Esophagus squamous epithelium (tissue), 5 donors: ENCODE results near the gene JARID2. TPM values are rescaled to one million over a fixed set of nuclear protein-coding genes. Genes with fewer than 3 reads are reported as not detected.

Experiments
- DNase-seq: peaks from one replicate; lab custom pipeline; 2025; lab: John Stamatoyannopoulos, UW
- H3K27ac ChIP-seq, 4 donors: fragments of 200-600 bp; sonication (generic); one replicate each; pipeline ENCODE4 v1.5.1; 2016 to 2019; ENCODE audit warnings: mild to moderate bottlenecking in 1 of 4
- H3K27me3 ChIP-seq, 4 donors: fragments of 200-600 bp; sonication (generic); 1 replicate in 3 of 4; 2 replicates in 1 of 4; pipeline versions ENCODE4 v1.5.1 to v1.6.0; 2017 to 2021; ENCODE audit warnings: antibody characterized with exemption in 1 of 4
- H3K36me3 ChIP-seq, 3 donors: fragments of 200-600 bp; sonication (generic); one replicate each; pipeline ENCODE4 v1.5.1; 2016 to 2019
- H3K4me1 ChIP-seq, 3 donors: fragments of 200-600 bp; sonication (generic); one replicate each; pipeline ENCODE4 v1.5.1; 2017 to 2019
- H3K4me3 ChIP-seq, 4 donors: fragments of 200-600 bp; sonication (generic); 1 replicate in 3 of 4; 2 replicates in 1 of 4; pipeline ENCODE4 v1.5.1; 2016 to 2019; ENCODE audit warnings: mild to moderate bottlenecking in 2 of 4, moderate library complexity in 1 of 4
- H3K9me3 ChIP-seq, 3 donors: fragments of 200-600 bp; sonication (generic); one replicate each; pipeline ENCODE4 v1.5.1; 2016 to 2019
- CTCF ChIP-seq, 6 experiments: fragments of 450-650 bp in 4 of 6; fragments of 200-600 bp in 2 of 6; sonication (generic) in 2 of 6; IDR thresholded peaks; one replicate each; pipeline ENCODE4 v1.5.1; 2016 to 2019; ENCODE audit warnings: antibody characterized with exemption in 6 of 6, mild to moderate bottlenecking in 4 of 6, moderate library complexity in 4 of 6
- POLR2A ChIP-seq, 4 donors: fragments of 450-650 bp; IDR thresholded peaks; one replicate each; pipeline ENCODE4 v1.6.1; 2017; ENCODE audit warnings: antibody characterized with exemption in 4 of 4, mild to moderate bottlenecking in 4 of 4, moderate library complexity in 3 of 4
- WGBS, 2 donors: methylation state at CpG; one replicate each; pipeline ENCODE4 v1.1.5; 2018; 5-methylcytosine and 5-hydroxymethylcytosine counted together
- intact Hi-C: fragments of 100-400 bp; cut with DNase I; formaldehyde crosslinking; loops from one replicate; pipeline ENCODE4 v1.15.0; 2022
- total RNA-seq, 4 donors: library from RNA; depleted of rRNA; stranded (reverse); fragments of >200 nt; gene quantifications; one replicate each; pipeline ENCODE4 v1.1.0, GENCODE V29; 2016
- donor health status: DM: yes; HTN: yes; CAD: no.

JARID2 gene
- total RNA-seq, 4 donors from 2014 or later, result 13.3 to 19.6 (median 16.3) TPM

- TF ChIP-seq CTCF (IDR thresholded peaks at IDR 0.05) (no peak), POLR2A (IDR thresholded peaks at IDR 0.05) (no peak)
- H3K9me3 ChIP-seq, result no peaks in the 10 kb centered on the region
- H3K4me3 ChIP-seq, result no peak overlapping the region
- 76 to 89% methylated on average over 2 of the region's 2 CpGs for WGBS, 2 donors
- H3K4me1 ChIP-seq, result peaks cover 0 to 41% (median 0%) of the 10 kb centered on the region in 3 donors
- DNase-seq, result no peak
- H3K36me3 ChIP-seq, result peaks cover 0 to 51% (median 0%) of the 10 kb centered on the region in 3 donors
- no peaks in the 10 kb centered on the region for H3K27me3 ChIP-seq
- H3K27ac ChIP-seq, result peak overlapping the region in 2 of 4 donors; percentile 43 to 74
- intact Hi-C loops, result no loop called here
Measured at GRCh38 chr6:15474196-15474595, 228.3 kb downstream of the JARID2 start.

DNA sequence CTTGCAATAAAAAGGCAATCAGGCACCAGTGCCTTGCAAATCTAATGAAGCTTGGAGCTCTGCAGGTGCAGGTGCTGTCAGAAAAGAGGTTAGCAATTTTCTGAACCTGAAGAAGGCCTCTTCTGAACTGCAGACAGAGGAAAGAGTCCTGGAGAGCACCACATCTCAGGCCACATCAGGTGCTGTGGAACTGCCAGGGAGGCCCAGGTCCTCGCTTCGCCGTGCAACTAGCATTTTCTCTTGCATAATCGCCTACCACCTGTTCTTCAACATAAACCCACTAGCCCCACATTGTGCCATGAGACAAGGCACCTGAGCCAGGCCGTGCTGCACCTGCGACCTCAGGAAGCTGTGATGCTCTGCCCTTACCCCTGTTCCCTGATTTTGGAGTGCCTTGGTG lies 229.4 kb downstream of the JARID2 start:
- no peak for DNase-seq

GRCh38 chr6:15475872-15476271 lies 230.0 kb downstream of the JARID2 start:
- H3K4me1 ChIP-seq, result peaks cover 0 to 56% (median 9%) of the 10 kb centered on the region in 3 donors
- intact Hi-C loops, result no loop called here
- peak overlapping the region in 2 of 4 donors; percentile 29 to 50 for H3K27ac ChIP-seq
- no peaks in the 10 kb centered on the region for H3K27me3 ChIP-seq
- no peak for TF ChIP-seq CTCF (IDR thresholded peaks at IDR 0.05)
- TF ChIP-seq POLR2A (IDR thresholded peaks at IDR 0.05), result no peak
- H3K36me3 ChIP-seq, result peaks cover 0 to 34% (median 0%) of the 10 kb centered on the region in 3 donors
- 76 to 81% methylated on average over 4 of the region's 4 CpGs for whole genome bisulfite sequencing, 2 donors
- no peaks in the 10 kb centered on the region for H3K9me3 ChIP-seq
- H3K4me3 ChIP-seq, result no peak overlapping the region
- DNase-seq, result no peak

More for the DNA sequence above, 229.4 kb downstream of the JARID2 start:
- 78% methylated on average over 6 of the region's 6 CpGs for WGBS, 2 donors
- Histone ChIP-seq H3K27ac (no peak overlapping the region), H3K36me3 (peaks cover 0 to 40% (median 0%) of the 10 kb centered on the region in 3 donors), H3K27me3 (no peaks in the 10 kb centered on the region), H3K4me1 (peaks cover 0 to 51% (median 8%) of the 10 kb centered on the region in 3 donors), H3K9me3 (no peaks in the 10 kb centered on the region), H3K4me3 (no peak overlapping the region)
- no peak for TF ChIP-seq CTCF (IDR thresholded peaks at IDR 0.05)
- TF ChIP-seq POLR2A (IDR thresholded peaks at IDR 0.05), result no peak
- intact Hi-C loops, result no loop called here

DNA sequence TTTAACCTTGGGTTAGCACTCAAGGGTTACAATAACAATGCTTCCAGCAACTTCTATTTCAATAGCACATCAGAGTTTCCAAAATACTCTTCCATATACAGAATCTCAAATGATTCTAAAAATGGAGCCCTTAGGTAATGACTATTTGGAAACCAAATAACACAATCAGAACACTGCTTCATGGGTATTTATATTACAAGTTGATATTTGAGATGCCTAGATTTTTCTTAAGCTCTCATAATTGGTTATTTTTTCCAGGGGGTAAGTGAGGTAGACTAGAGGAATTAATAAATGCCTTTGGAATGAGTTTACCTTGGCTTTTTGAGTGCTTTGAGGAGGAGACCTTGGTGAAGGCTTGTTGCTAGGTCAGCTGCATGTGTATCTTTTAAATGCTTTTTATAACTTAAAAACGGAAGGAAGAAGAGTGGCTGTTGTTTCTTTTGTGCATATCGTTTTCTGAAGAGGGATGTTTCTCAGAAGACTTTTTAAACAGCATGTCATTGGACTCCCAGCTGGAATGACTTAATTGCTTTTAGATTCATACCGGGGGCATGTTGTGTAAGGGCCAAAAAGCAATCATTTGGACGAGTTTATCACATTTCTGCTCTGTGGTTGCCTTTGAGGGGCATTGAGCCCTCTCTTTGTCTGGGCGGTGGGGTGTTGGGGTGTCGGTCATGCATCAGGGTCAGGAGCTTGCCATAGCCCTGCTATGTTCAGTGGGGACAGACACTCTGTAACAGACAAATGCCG lies 230.9 kb downstream of the JARID2 start:
- no peaks in the 10 kb centered on the region for H3K9me3 ChIP-seq
- no peak for DNase-seq
- intact Hi-C loops, result no loop called here
- peaks cover 0 to 56% (median 9%) of the 10 kb centered on the region in 3 donors for H3K4me1 ChIP-seq
- H3K27ac ChIP-seq, result peak overlapping the region in 2 of 4 donors; percentile 25 to 50
- no peak overlapping the region for H3K4me3 ChIP-seq
- TF ChIP-seq CTCF (IDR thresholded peaks at IDR 0.05), result no peak
- TF ChIP-seq POLR2A (IDR thresholded peaks at IDR 0.05), result no peak
- WGBS, 2 donors, result 62 to 76% methylated on average over 6 to 7 of the region's 7 CpGs
- H3K36me3 ChIP-seq, result peaks cover 0 to 26% (median 0%) of the 10 kb centered on the region in 3 donors
- no peaks in the 10 kb centered on the region for H3K27me3 ChIP-seq

GRCh38 chr6:15477746-15478145 lies 231.9 kb downstream of the JARID2 start:
- DNase-seq, result no peak
- Histone ChIP-seq H3K4me1 (peaks cover 0 to 56% (median 9%) of the 10 kb centered on the region in 3 donors), H3K4me3 (no peak overlapping the region), H3K36me3 (peaks cover 0 to 26% (median 0%) of the 10 kb centered on the region in 3 donors), H3K9me3 (no peaks in the 10 kb centered on the region), H3K27me3 (no peaks in the 10 kb centered on the region), H3K27ac (no peak overlapping the region)
- TF ChIP-seq POLR2A (IDR thresholded peaks at IDR 0.05) (no peak), CTCF (IDR thresholded peaks at IDR 0.05) (no peak)
- intact Hi-C loops, result no loop called here
- WGBS, 2 donors, result 63 to 65% methylated on average over 4 to 5 of the region's 5 CpGs
